HG03432 (cell line): ENCODE results near the gene ANKRD65.
A peak's percentile ranks its signal among the peaks of the same experiment; 100 is the strongest.
"Not testable (repeated sequence)": the region's sequence is repeated elsewhere in the genome, so short reads cannot be mapped to it uniquely, and the experiment has no call there.

Experiments
- ATAC-seq: cut with Tn5 transposase; IDR thresholded peaks from one replicate; pipeline ENCODE4 v1.9.1; 2021; ENCODE audit warnings: mild to moderate bottlenecking, moderate library complexity; ENCODE audit not compliant: unreplicated experiment

Gene ANKRD65

GRCh38 chr1:1373815-1374588 lies 47.1 kb downstream of the ANKRD65 start:
- no peak for ATAC-seq

- no peak for ATAC-seq
Measured at GRCh38 chr1:1373051-1373814, 47.8 kb downstream of the ANKRD65 start.

GRCh38 chr1:1371746-1372711 lies 49.0 kb downstream of the ANKRD65 start:
- ATAC-seq: peak; percentile 23

GRCh38 chr1:1371364-1371745 lies 49.7 kb downstream of the ANKRD65 start:
- no peak for ATAC-seq

- ATAC-seq: no peak
Measured at GRCh38 chr1:1370771-1371300, 50.2 kb downstream of the ANKRD65 start.

GRCh38 chr1:1370094-1370493 lies 51.0 kb downstream of the ANKRD65 start:
- not testable (repeated sequence) for ATAC-seq
